Neural progenitor cell (in vitro differentiated cells): Measurements from ENCODE around the gene OPTC. TPM values are rescaled to one million over a fixed set of nuclear protein-coding genes. Genes with fewer than 3 reads are reported as not detected.

Experiments used
- DNase-seq: peaks from one replicate; pipeline ENCODE4 v3.0.0-alpha.2; 2016; ENCODE audit warnings: low spot score
- H2AFZ ChIP-seq: fragments of 200-600 bp; sonication (generic); replicated peaks from 2 replicates; pipeline ENCODE4 v1.6.1; 2016; ENCODE audit warnings: antibody characterized with exemption
- H3F3A ChIP-seq: fragments of 200-600 bp; sonication (generic); 2 replicates; pipeline ENCODE4 v1.6.1; 2016; ENCODE audit warnings: antibody characterized with exemption, low read depth
- H3K27ac ChIP-seq: fragments of 200-600 bp; sonication (generic); 2 replicates; pipeline ENCODE4 v1.5.1; 2016; ENCODE audit warnings: mild to moderate bottlenecking
- H3K27me3 ChIP-seq: fragments of 200-600 bp; sonication (generic); 2 replicates; pipeline ENCODE4 v1.6.1; 2016; ENCODE audit warnings: mild to moderate bottlenecking, moderate library complexity
- H3K36me3 ChIP-seq: fragments of 200-600 bp; sonication (generic); 2 replicates; pipeline ENCODE4 v1.5.1; 2016
- H3K4me1 ChIP-seq: fragments of 200-600 bp; sonication (generic); 2 replicates; pipeline ENCODE4 v1.6.1; 2016; ENCODE audit warnings: mixed run types
- H3K4me2 ChIP-seq: fragments of 200-600 bp; sonication (generic); 2 replicates; pipeline ENCODE4 v1.6.1; 2016
- H3K4me3 ChIP-seq: fragments of 200-600 bp; sonication (generic); 2 replicates; pipeline ENCODE4 v1.5.1; 2016
- H3K79me2 ChIP-seq: fragments of 200-600 bp; sonication (generic); 2 replicates; pipeline ENCODE4 v1.6.1; 2016; ENCODE audit warnings: low read depth
- H3K9ac ChIP-seq: fragments of 200-600 bp; sonication (generic); 2 replicates; pipeline ENCODE4 v1.6.1; 2016
- H3K9me3 ChIP-seq: fragments of 200-600 bp; sonication (generic); 2 replicates; pipeline ENCODE4 v1.5.1; 2016; ENCODE audit warnings: low read depth
- H4K20me1 ChIP-seq: fragments of 200-600 bp; sonication (generic); 2 replicates; pipeline ENCODE4 v1.6.1; 2016; ENCODE audit warnings: low read depth
- H3K27ac Mint-ChIP-seq: 3 replicates; pipeline ENCODE4 v1.8.0; 2021; ENCODE audit warnings: mixed read lengths
- H3K27me3 Mint-ChIP-seq: 2 replicates; pipeline ENCODE4 v1.8.0; 2022; ENCODE audit warnings: low read depth, mild to moderate bottlenecking, inconsistent platforms, moderate library complexity, mixed read lengths; ENCODE audit not compliant: insufficient read depth
- H3K36me3 Mint-ChIP-seq: 3 replicates; pipeline ENCODE4 v1.8.0; 2021; ENCODE audit warnings: mixed read lengths
- H3K4me1 Mint-ChIP-seq: 3 replicates; pipeline ENCODE4 v1.8.0; 2021; ENCODE audit warnings: mixed read lengths
- H3K4me3 Mint-ChIP-seq: 3 replicates; pipeline ENCODE4 v1.8.0; 2021; ENCODE audit warnings: mild to moderate bottlenecking, moderate library complexity, mixed read lengths
- H3K9me3 Mint-ChIP-seq: 3 replicates; pipeline ENCODE4 v1.8.0; 2020; ENCODE audit warnings: mixed read lengths
- EZH2 ChIP-seq: fragments of 200-600 bp; sonication (generic); IDR thresholded peaks from 2 replicates; pipeline ENCODE4 v1.6.1; 2017; ENCODE audit warnings: antibody characterized with exemption, mild to moderate bottlenecking, moderate library complexity
- EZH2phosphoT487 ChIP-seq: fragments of 200-600 bp; sonication (generic); IDR thresholded peaks from 2 replicates; pipeline ENCODE4 v1.6.1; 2017; ENCODE audit warnings: antibody characterized with exemption
- total RNA-seq: library from RNA; depleted of rRNA; stranded (reverse); fragments of >200 nt; gene quantifications from 2 replicates; pipeline ENCODE4 v1.2.3, GENCODE V29; 2015; ENCODE audit warnings: low replicate concordance
- TF ChIP-seq, protein P1 (sequence below): fragments of 200-600 bp; sonication (generic); IDR thresholded peaks from 2 replicates; pipeline ENCODE4 v1.5.1; 2017; ENCODE audit warnings: antibody characterized with exemption, mild to moderate bottlenecking

The OPTC gene
- total RNA-seq, 1 donor from 2014 or later = not detected

DNA sequence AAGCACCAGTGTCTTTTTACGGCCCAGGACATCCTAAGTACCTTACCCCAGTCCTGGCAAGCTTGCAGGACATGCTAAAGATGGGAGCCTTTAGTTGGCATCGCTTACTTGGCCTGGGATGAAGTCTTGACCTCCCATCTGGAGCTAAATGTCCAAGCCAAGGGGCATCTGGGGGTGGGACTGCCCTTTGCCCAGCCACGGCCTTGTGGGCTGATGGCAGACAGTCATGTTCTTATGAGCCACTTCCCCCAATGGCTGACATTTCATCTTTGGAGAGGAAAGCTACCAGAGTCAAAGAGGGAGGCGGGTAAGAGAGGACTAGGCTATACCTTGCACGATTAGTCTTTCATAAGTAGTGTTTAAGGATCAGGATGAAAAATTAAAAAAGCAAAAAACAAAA is 32.2 kb downstream of the OPTC start:
- peaks cover 62% of the 10 kb centered on the region for H3K4me1 Mint-ChIP-seq
- H3K27ac ChIP-seq = no peak overlapping the region
- H3F3A ChIP-seq = peaks cover 15% of the 10 kb centered on the region
- TF ChIP-seq, protein P1, sequence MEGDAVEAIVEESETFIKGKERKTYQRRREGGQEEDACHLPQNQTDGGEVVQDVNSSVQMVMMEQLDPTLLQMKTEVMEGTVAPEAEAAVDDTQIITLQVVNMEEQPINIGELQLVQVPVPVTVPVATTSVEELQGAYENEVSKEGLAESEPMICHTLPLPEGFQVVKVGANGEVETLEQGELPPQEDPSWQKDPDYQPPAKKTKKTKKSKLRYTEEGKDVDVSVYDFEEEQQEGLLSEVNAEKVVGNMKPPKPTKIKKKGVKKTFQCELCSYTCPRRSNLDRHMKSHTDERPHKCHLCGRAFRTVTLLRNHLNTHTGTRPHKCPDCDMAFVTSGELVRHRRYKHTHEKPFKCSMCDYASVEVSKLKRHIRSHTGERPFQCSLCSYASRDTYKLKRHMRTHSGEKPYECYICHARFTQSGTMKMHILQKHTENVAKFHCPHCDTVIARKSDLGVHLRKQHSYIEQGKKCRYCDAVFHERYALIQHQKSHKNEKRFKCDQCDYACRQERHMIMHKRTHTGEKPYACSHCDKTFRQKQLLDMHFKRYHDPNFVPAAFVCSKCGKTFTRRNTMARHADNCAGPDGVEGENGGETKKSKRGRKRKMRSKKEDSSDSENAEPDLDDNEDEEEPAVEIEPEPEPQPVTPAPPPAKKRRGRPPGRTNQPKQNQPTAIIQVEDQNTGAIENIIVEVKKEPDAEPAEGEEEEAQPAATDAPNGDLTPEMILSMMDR = no peak
- no peak for TF ChIP-seq EZH2phosphoT487
- TF ChIP-seq EZH2 = no peak
- no peak overlapping the region for H3K4me3 Mint-ChIP-seq
- no peaks in the 10 kb centered on the region for H4K20me1 ChIP-seq
- H3K79me2 ChIP-seq = no peaks in the 10 kb centered on the region
- peak overlapping the region; percentile 51 for H3K27ac Mint-ChIP-seq
- H3K36me3 Mint-ChIP-seq = no peaks in the 10 kb centered on the region
- H3K27me3 Mint-ChIP-seq = peaks cover 14% of the 10 kb centered on the region
- H3K9me3 ChIP-seq = no peaks in the 10 kb centered on the region
- no peak overlapping the region for H3K9ac ChIP-seq
- H2AFZ ChIP-seq = no peak overlapping the region
- H3K36me3 ChIP-seq = no peaks in the 10 kb centered on the region
- H3K4me2 ChIP-seq = no peak overlapping the region
- DNase-seq = peak; percentile 0
- no peaks in the 10 kb centered on the region for H3K27me3 ChIP-seq
- peaks cover 40% of the 10 kb centered on the region for H3K4me1 ChIP-seq
- no peaks in the 10 kb centered on the region for H3K9me3 Mint-ChIP-seq
- no peak overlapping the region for H3K4me3 ChIP-seq

DNA sequence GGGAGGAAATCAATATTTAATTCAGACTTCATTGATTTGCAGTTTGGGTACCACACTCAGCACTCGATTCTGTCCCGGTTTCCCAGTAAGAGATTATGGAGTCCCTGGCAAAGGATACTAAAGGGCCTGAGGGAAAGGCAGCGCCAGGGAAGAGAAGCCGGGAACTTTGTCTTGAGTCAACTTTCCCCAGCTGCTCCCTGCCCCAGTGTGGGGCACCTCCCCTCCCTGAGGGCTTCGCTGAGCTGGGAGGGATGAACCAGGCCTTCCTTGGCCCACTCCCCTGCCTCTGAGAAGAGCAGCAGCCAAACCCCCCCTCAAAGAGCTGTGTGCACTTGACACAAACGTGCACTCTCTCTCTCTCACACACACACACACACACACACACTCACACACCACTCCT is 32.6 kb downstream of the OPTC start:
- no peaks in the 10 kb centered on the region for H4K20me1 ChIP-seq
- DNase-seq = no peak
- no peaks in the 10 kb centered on the region for H3K79me2 ChIP-seq
- Mint-ChIP-seq H3K27ac (peak overlapping the region; percentile 46), H3K4me3 (no peak overlapping the region), H3K4me1 (peaks cover 59% of the 10 kb centered on the region), H3K36me3 (no peaks in the 10 kb centered on the region), H3K27me3 (peaks cover 14% of the 10 kb centered on the region), H3K9me3 (no peaks in the 10 kb centered on the region)
- H2AFZ ChIP-seq = no peak overlapping the region
- no peak overlapping the region for H3K4me3 ChIP-seq
- peaks cover 36% of the 10 kb centered on the region for H3K4me1 ChIP-seq
- H3K27ac ChIP-seq = no peak overlapping the region
- no peaks in the 10 kb centered on the region for H3K27me3 ChIP-seq
- TF ChIP-seq EZH2 (no peak), EZH2phosphoT487 (no peak)
- TF ChIP-seq, protein P1 = no peak
- peaks cover 15% of the 10 kb centered on the region for H3F3A ChIP-seq
- no peaks in the 10 kb centered on the region for H3K36me3 ChIP-seq
- H3K4me2 ChIP-seq = no peak overlapping the region
- H3K9ac ChIP-seq = no peak overlapping the region
- H3K9me3 ChIP-seq = no peaks in the 10 kb centered on the region

DNA sequence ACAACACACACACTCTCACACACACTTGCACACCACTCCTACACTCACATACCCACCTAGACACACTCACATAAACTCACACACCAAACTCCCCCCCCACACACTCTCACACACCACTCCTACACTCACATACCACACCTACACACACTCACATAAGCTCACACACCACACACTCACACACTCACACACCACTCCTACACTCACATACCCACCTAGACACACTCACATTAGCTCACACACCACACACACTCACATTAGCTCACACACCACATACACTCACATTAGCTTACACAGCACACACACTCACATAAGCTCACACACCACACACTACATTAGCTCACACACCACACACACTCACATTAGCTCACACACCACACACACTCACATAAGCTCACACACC is 33.1 kb downstream of the OPTC start:
- H3K4me3 ChIP-seq = no peak overlapping the region
- no peaks in the 10 kb centered on the region for H3K9me3 Mint-ChIP-seq
- H3K4me2 ChIP-seq = no peak overlapping the region
- no peaks in the 10 kb centered on the region for H3K27me3 ChIP-seq
- H3K4me3 Mint-ChIP-seq = no peak overlapping the region
- no peaks in the 10 kb centered on the region for H3K79me2 ChIP-seq
- no peak overlapping the region for H3K9ac ChIP-seq
- no peak overlapping the region for H3K27ac ChIP-seq
- H3K36me3 ChIP-seq = no peaks in the 10 kb centered on the region
- H3K4me1 Mint-ChIP-seq = peaks cover 56% of the 10 kb centered on the region
- TF ChIP-seq EZH2 = no peak
- TF ChIP-seq, protein P1 = no peak
- no peak for TF ChIP-seq EZH2phosphoT487
- no peaks in the 10 kb centered on the region for H3K36me3 Mint-ChIP-seq
- H3K4me1 ChIP-seq = peaks cover 32% of the 10 kb centered on the region
- peak overlapping the region; percentile 46 for H3K27ac Mint-ChIP-seq
- DNase-seq = no peak
- H3K9me3 ChIP-seq = no peaks in the 10 kb centered on the region
- H4K20me1 ChIP-seq = no peaks in the 10 kb centered on the region
- peaks cover 14% of the 10 kb centered on the region for H3K27me3 Mint-ChIP-seq
- no peak overlapping the region for H2AFZ ChIP-seq
- peaks cover 15% of the 10 kb centered on the region for H3F3A ChIP-seq
